SK-N-SH (cell line): ENCODE measurements around the gene NRDE2. TPM values are rescaled to one million over a fixed set of nuclear protein-coding genes. Genes with fewer than 3 reads are reported as not detected.

Source experiments
- CTCF ChIA-PET: fragments of 300-600, 350-600 bp; formaldehyde crosslinking; extraction: SDS; loops from one replicate; lab custom pipeline; 2021; lab: Yijun Ruan, JAX
- POLR2A ChIA-PET: fragments of 350-600 bp; sonication (Branson Sonifier 250); formaldehyde crosslinking; extraction: SDS; loops from one replicate; lab custom pipeline; 2020; ENCODE audit warnings: antibody characterized with exemption, inconsistent platforms; lab: Yijun Ruan, JAX
- DNase-seq: peaks from one replicate; pipeline ENCODE4 v3.0.0; 2012
- H2AFZ ChIP-seq: fragments of 200-600 bp; sonication (generic); 2 replicates; pipeline ENCODE4 v1.8.1; 2016; ENCODE audit warnings: antibody characterized with exemption, mild to moderate bottlenecking, low read depth
- H3F3A ChIP-seq: fragments of 200-600 bp; sonication (generic); replicated peaks from 2 replicates; pipeline ENCODE3; 2016; ENCODE audit warnings: antibody characterized with exemption, mild to moderate bottlenecking; ENCODE audit not compliant: insufficient read depth
- H3K27ac ChIP-seq, 2 experiments: fragments of 200-500 bp in 1 of 2; fragments of 200-600 bp in 1 of 2; sonication (Bioruptor generic) in 1 of 2; sonication (generic), shearing (Covaris generic) in 1 of 2; 2 replicates each; pipeline versions ENCODE4 v1.5.1 to v1.6.1; 2014 to 2016; ENCODE audit warnings: low read depth in 2 of 2, inconsistent platforms in 1 of 2, low read length in 1 of 2, mild to moderate bottlenecking in 1 of 2, mixed read lengths in 1 of 2
- H3K27me3 ChIP-seq: fragments of 200-600 bp; sonication (generic), shearing (Covaris generic); 2 replicates; pipeline ENCODE4 v1.6.1; 2016; ENCODE audit warnings: mixed run types; ENCODE audit not compliant: insufficient read depth
- H3K36me3 ChIP-seq, 2 experiments: fragments of 200-500 bp in 1 of 2; fragments of 200-600 bp in 1 of 2; sonication (Bioruptor generic) in 1 of 2; sonication (generic) in 1 of 2; replicated peaks in 1 of 2; 2 replicates each; pipeline versions ENCODE3 to v1.5.1; 2014 to 2016; ENCODE audit warnings: low read length in 1 of 2, mild to moderate bottlenecking in 1 of 2; ENCODE audit not compliant: insufficient read depth in 2 of 2, control insufficient read depth in 1 of 2
- H3K4me1 ChIP-seq, 2 experiments: fragments of 200-500 bp in 1 of 2; fragments of 200-600 bp in 1 of 2; sonication (Bioruptor generic) in 1 of 2; sonication (generic), shearing (Covaris generic) in 1 of 2; 2 replicates each; pipeline versions ENCODE4 v1.5.1 to v1.6.1; 2014 to 2016; ENCODE audit warnings: low read depth in 1 of 2, low read length in 1 of 2, mixed run types in 1 of 2; ENCODE audit not compliant: insufficient read depth in 2 of 2, control insufficient read depth in 1 of 2
- H3K4me2 ChIP-seq: fragments of 200-600 bp; sonication (generic), shearing (Covaris generic); 2 replicates; pipeline ENCODE4 v1.6.1; 2017; ENCODE audit warnings: mixed run types
- H3K4me3 ChIP-seq, 2 experiments: fragments of 200-500 bp in 1 of 2; fragments of 200-600 bp in 1 of 2; sonication (Bioruptor generic) in 1 of 2; sonication (generic), shearing (Covaris generic) in 1 of 2; 2 replicates each; pipeline versions ENCODE4 v1.5.1 to v1.8.1; 2014 to 2016; ENCODE audit warnings: low read depth in 2 of 2, inconsistent platforms in 1 of 2, low read length in 1 of 2, mild to moderate bottlenecking in 1 of 2, mixed read lengths in 1 of 2, moderate library complexity in 1 of 2
- H3K79me2 ChIP-seq: fragments of 200-600 bp; sonication (generic); 2 replicates; pipeline ENCODE4 v1.8.1; 2017; ENCODE audit warnings: mild to moderate bottlenecking; ENCODE audit not compliant: insufficient read depth
- H3K9ac ChIP-seq: fragments of 200-600 bp; sonication (generic); 2 replicates; pipeline ENCODE4 v1.6.1; 2017; ENCODE audit warnings: mixed run types
- H3K9me2 ChIP-seq: fragments of 200-600 bp; sonication (generic); 2 replicates; pipeline ENCODE4 v1.6.1; 2017; ENCODE audit warnings: mixed run types
- H3K9me3 ChIP-seq: fragments of 200-600 bp; sonication (generic); 2 replicates; pipeline ENCODE4 v1.6.1; 2017; ENCODE audit warnings: mixed run types, mild to moderate bottlenecking, moderate library complexity
- H4K20me1 ChIP-seq: fragments of 200-600 bp; sonication (generic); 2 replicates; pipeline ENCODE4 v1.6.1; 2017; ENCODE audit warnings: mild to moderate bottlenecking, mixed run types; ENCODE audit not compliant: insufficient read depth
- CTCF ChIP-seq: fragments of 200-600 bp; sonication (generic); IDR thresholded peaks from 2 replicates; pipeline ENCODE4 v1.6.1; 2017; ENCODE audit warnings: antibody characterized with exemption, mild to moderate bottlenecking, moderate library complexity
- ELF1 ChIP-seq: IDR thresholded peaks from 2 replicates; pipeline ENCODE4 v1.4.0; 2012
- EP300 ChIP-seq, 2 experiments: IDR thresholded peaks; 2 replicates each; pipeline versions ENCODE4 v1.4.0 to v1.6.1; 2012; ENCODE audit warnings: borderline replicate concordance in 1 of 2, low read depth in 1 of 2, low read length in 1 of 2
- EZH2phosphoT487 ChIP-seq: fragments of 200-600 bp; sonication (generic); IDR thresholded peaks from 2 replicates; pipeline ENCODE4 v1.6.1; 2017; ENCODE audit warnings: low read depth, mixed run types, mild to moderate bottlenecking, antibody characterized with exemption, moderate library complexity, borderline replicate concordance
- FOSL2 ChIP-seq: IDR thresholded peaks from 2 replicates; pipeline ENCODE4 v1.4.0; 2012; ENCODE audit warnings: low read depth, mild to moderate bottlenecking, moderate library complexity, borderline replicate concordance
- FOXJ3 ChIP-seq: sonication (generic); formaldehyde crosslinking; IDR thresholded peaks from 2 replicates; pipeline ENCODE4 v1.5.1; 2020; ENCODE audit warnings: mild to moderate bottlenecking, missing genetic modification reagents
- FOXM1 ChIP-seq: IDR thresholded peaks from 2 replicates; pipeline ENCODE4 v1.4.0; 2012; ENCODE audit warnings: low read depth, mild to moderate bottlenecking
- GABPA ChIP-seq: IDR thresholded peaks from 2 replicates; pipeline ENCODE4 v1.4.0; 2012; ENCODE audit warnings: low read depth, mild to moderate bottlenecking
- JUND ChIP-seq: IDR thresholded peaks from 2 replicates; pipeline ENCODE4 v1.4.0; 2012
- MAX ChIP-seq: IDR thresholded peaks from 2 replicates; pipeline ENCODE4 v1.4.0; 2012; ENCODE audit warnings: low read depth
- MEF2A ChIP-seq: IDR thresholded peaks from 2 replicates; pipeline ENCODE4 v1.4.0; 2012; ENCODE audit warnings: low read depth, borderline replicate concordance
- MXI1 ChIP-seq: IDR thresholded peaks from 2 replicates; pipeline ENCODE4 v1.6.1; 2012; ENCODE audit warnings: mild to moderate bottlenecking, low read depth, low read length, improper control_type of control experiment
- NFIC ChIP-seq: IDR thresholded peaks from 2 replicates; pipeline ENCODE4 v1.4.0; 2012; ENCODE audit warnings: borderline replicate concordance
- PBX3 ChIP-seq: IDR thresholded peaks from 2 replicates; pipeline ENCODE4; 2012
- RAD21 ChIP-seq: IDR thresholded peaks from 2 replicates; pipeline ENCODE4 v1.6.1; 2012; ENCODE audit warnings: mild to moderate bottlenecking, low read length
- REST ChIP-seq: IDR thresholded peaks from 2 replicates; pipeline ENCODE4 v1.6.1; 2012; ENCODE audit warnings: mild to moderate bottlenecking, low read depth, low read length, moderate library complexity
- RFX5 ChIP-seq: IDR thresholded peaks from 2 replicates; pipeline ENCODE4 v1.6.1; 2012; ENCODE audit warnings: mild to moderate bottlenecking, improper control_type of control experiment, low read length
- RXRA ChIP-seq: IDR thresholded peaks from 2 replicates; pipeline ENCODE4 v1.4.0; 2012; ENCODE audit warnings: low read depth, mild to moderate bottlenecking, borderline replicate concordance
- SIN3A ChIP-seq: IDR thresholded peaks from 2 replicates; pipeline ENCODE4 v1.6.1; 2012; ENCODE audit warnings: low read depth, mild to moderate bottlenecking, low read length, moderate library complexity, borderline replicate concordance
- SMC3 ChIP-seq: IDR thresholded peaks from 2 replicates; pipeline ENCODE4 v1.6.1; 2012; ENCODE audit warnings: low read depth, low read length, improper control_type of control experiment
- TAF1 ChIP-seq: IDR thresholded peaks from 2 replicates; pipeline ENCODE4 v1.6.1; 2012; ENCODE audit warnings: low read depth, mild to moderate bottlenecking, low read length, moderate library complexity, borderline replicate concordance
- USF1 ChIP-seq: IDR thresholded peaks from 2 replicates; pipeline ENCODE4 v1.4.0; 2012; ENCODE audit warnings: low read depth, borderline replicate concordance
- USF2 ChIP-seq: fragments of 150-350 bp; IDR thresholded peaks from 2 replicates; pipeline ENCODE4 v1.6.1; 2017; ENCODE audit warnings: antibody characterized with exemption, low read length, low read depth, borderline replicate concordance
- WGBS: methylation state at CpG from one replicate; pipeline ENCODE4 v1.1.6; 2017; ENCODE audit warnings: low lambda C conversion rate; 5-methylcytosine and 5-hydroxymethylcytosine counted together
- polyA plus RNA-seq, 3 experiments: library from polyadenylated mRNA; depleted of rRNA; stranded (reverse); fragments of >200 nt; gene quantifications; 2 replicates each; pipeline ENCODE4 v1.2.3, GENCODE V29; 2012

The NRDE2 gene
- polyA plus RNA-seq, 1 of the 3 experiments (the other 2 are of a cell fraction) = 11.3 TPM

GRCh38 chr14:90302529-90303303 lies 29.0 kb downstream of the NRDE2 start (continued):
- no peak for TF ChIP-seq MEF2A
- TF ChIP-seq EZH2phosphoT487 = no peak

GRCh38 chr14:90301668-90302090 lies 30.1 kb downstream of the NRDE2 start:
- H3K9ac ChIP-seq = no peak overlapping the region
- ChIA-PET CTCF (interaction anchor here (0.5 to 4.1 kb wide), 39 partner anchors 8 to 1285 kb away, joined by 3 to 50 read pairs (median 4); no protein-coding TSS in a partner anchor), POLR2A (interaction anchor here (0.8 to 1.8 kb wide), 2 partner anchors 81 to 95 kb away, joined by 6 to 9 read pairs; partner anchors contain the start of gene CALM1)
- H3K27ac ChIP-seq = peak overlapping the region in 1 of 2 experiments; percentile 47; a peak in 1 of 4 replicates
- 72% methylated on average over 5 of the region's 5 CpGs for WGBS
- H3K36me3 ChIP-seq = peaks cover 19 to 54% of the 10 kb centered on the region in 2 experiments
- no peaks in the 10 kb centered on the region for H3K27me3 ChIP-seq
- no peaks in the 10 kb centered on the region for H3K9me2 ChIP-seq
- H3K4me2 ChIP-seq = no peak overlapping the region
- H2AFZ ChIP-seq = no peak overlapping the region
- H3F3A ChIP-seq = peaks cover 12% of the 10 kb centered on the region
- no peaks in the 10 kb centered on the region for H3K9me3 ChIP-seq
- peak; percentile 51 for DNase-seq
- no peaks in the 10 kb centered on the region; a peak in 1 of 4 replicates for H3K4me1 ChIP-seq
- H4K20me1 ChIP-seq = 0 out of 2 replicates have a peak, but pooled peaks cover 3% of the 10 kb centered on the region
- H3K4me3 ChIP-seq = no peak overlapping the region
- no peaks in the 10 kb centered on the region for H3K79me2 ChIP-seq
- no peak for TF ChIP-seq USF1
- peak; percentile 88 for TF ChIP-seq RAD21
- no peak for TF ChIP-seq FOSL2
- TF ChIP-seq SIN3A = no peak
- TF ChIP-seq JUND = no peak
- TF ChIP-seq RFX5 = no peak
- no peak for TF ChIP-seq MXI1
- peak; percentile 67 for TF ChIP-seq CTCF
- no peak for TF ChIP-seq ELF1
- TF ChIP-seq MAX = no peak
- TF ChIP-seq NFIC = no peak
- TF ChIP-seq SMC3 = peak; percentile 57
- TF ChIP-seq EP300 (IDR thresholded peaks at IDR 0.05; ENCODE audit: borderline replicate concordance in 1 of 2, low read depth in 1 of 2, low read length in 1 of 2) = no peak
- no peak for TF ChIP-seq FOXM1
- no peak for TF ChIP-seq RXRA
- no peak for TF ChIP-seq GABPA
- no peak for TF ChIP-seq FOXJ3 (CRISPR knock-in tag)
- no peak for TF ChIP-seq REST
- TF ChIP-seq TAF1 = no peak
- TF ChIP-seq PBX3 = no peak
- no peak for TF ChIP-seq USF2
